ENCODE data around the gene ANO2. TPM values are rescaled to one million over a fixed set of nuclear protein-coding genes. Genes with fewer than 3 reads are reported as not detected.

ANO2 gene
- total and polyA plus RNA-seq, 4 donors, result 0.03 to 0.25 (median 0.15) TPM

DNA sequence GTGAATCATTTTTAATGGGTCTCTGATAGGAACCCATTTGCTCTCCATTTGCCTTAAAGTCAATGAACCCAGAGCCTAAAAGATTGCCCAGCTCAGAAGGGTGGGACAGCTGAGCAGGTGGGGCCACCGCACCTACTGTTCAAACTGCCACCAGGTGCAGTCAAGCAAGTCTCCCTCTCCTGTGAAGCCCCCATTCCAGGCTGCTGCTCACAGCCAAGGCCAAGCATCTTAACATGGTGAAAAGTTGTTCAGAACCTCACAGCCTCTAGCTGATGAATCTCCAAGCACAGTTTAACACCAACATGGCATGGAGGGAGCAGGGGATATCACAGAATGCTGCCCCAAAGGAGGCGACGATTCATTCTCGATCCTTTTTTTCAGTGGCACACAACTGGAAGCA lies 29.5 kb downstream of the ANO2 start:
- no peaks in the 10 kb centered on the region for H3K4me1 ChIP-seq (ENCODE audit: control insufficient read depth in 4 of 4, insufficient read depth in 4 of 4, low read length in 3 of 4)
- H3K27ac ChIP-seq (ENCODE audit: low read depth in 1 of 2, low read length in 2 of 2), result no peak overlapping the region
- H3K9ac ChIP-seq (ENCODE audit: low read depth in 1 of 2, low read length in 2 of 2), result no peak overlapping the region
- H3K36me3 ChIP-seq (ENCODE audit: control insufficient read depth in 4 of 4, insufficient read depth in 3 of 4, low read depth in 1 of 4, low read length in 3 of 4), result no peaks in the 10 kb centered on the region
- H3K4me3 ChIP-seq (ENCODE audit: low read depth in 1 of 3, low read length in 3 of 3), result no peak overlapping the region
- 94% methylated on average over 4 of the region's 4 CpGs for WGBS
- no peaks in the 10 kb centered on the region for H3K9me3 ChIP-seq (ENCODE audit: control insufficient read depth in 4 of 4, low read length in 3 of 4)
- no peak for DNase-seq (ENCODE audit: low spot score)
- TF ChIP-seq ZBTB33 (IDR thresholded peaks at IDR 0.05) (no peak), RXRA (IDR thresholded peaks at IDR 0.05) (no peak)
- TF ChIP-seq, protein P1, sequence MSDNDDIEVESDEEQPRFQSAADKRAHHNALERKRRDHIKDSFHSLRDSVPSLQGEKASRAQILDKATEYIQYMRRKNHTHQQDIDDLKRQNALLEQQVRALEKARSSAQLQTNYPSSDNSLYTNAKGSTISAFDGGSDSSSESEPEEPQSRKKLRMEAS (IDR thresholded peaks at IDR 0.05), result no peak
- H3K27me3 ChIP-seq (ENCODE audit: control insufficient read depth in 4 of 4, insufficient read depth in 4 of 4, low read length in 3 of 4), result peaks cover 0 to 3% (median 0%) of the 10 kb centered on the region in 4 donors

DNA sequence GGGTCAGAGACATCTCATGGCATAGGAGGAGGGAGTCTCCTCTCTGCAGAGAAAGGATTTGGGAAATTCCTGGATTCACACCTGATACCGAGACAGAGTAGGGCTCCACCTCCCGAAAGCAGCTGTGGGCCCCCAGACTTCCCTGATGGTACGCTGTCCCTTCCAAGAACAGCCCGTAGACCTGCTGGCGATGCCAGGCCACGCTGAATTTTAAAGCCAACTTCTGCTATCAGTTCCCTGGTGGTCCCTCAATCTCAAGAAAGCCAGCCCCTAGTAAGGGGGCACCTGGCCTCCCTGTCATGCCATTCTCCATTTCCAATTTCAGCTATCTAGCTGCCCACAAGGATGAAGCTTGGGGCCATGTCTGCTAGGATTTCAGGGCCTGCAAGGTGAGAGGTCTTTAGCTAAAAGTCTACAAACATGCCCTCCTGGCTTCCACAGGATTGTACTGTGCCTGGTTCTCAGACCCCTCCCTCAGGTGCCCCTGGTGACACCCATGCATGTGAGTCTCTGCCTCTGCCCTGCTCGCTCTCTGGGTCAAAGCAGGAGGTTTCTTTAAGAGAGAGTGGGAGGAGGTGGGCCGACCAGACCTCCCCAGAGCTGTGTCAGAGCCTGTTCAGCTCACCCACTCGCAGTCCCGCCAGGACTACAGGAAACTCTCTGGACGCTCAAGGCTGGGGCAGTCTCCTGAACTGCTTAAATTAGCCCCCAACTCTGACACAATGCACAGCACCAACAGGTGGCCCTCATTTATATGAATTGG lies 30.5 kb downstream of the ANO2 start:
- WGBS, result 76% methylated on average over 11 of the region's 11 CpGs
- no peak for DNase-seq (ENCODE audit: low spot score)
- TF ChIP-seq FOXA2 (IDR thresholded peaks at IDR 0.05), result no peak
- no peak for TF ChIP-seq JUND (IDR thresholded peaks at IDR 0.05)

DNA sequence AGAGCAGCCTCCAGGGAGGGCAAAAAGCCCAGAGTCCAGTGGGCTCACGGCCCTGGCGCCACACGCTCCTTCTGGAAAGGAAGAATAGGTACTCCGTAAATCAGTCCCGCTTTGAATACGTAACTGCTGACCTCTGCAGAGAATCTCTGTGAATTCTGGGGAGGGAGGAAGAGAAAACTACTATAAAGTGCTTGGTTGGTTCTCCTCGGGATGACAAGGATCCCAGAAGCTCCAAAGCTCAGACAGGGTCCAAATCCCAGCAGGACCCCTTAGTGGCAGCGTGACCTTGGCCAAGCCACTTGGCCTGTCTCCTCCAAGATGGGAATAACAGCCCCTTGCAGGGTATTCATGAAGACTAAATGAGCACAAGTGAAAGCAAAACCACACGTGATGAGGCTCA lies 31.7 kb downstream of the ANO2 start:
- no peaks in the 10 kb centered on the region for H3K9me3 ChIP-seq (ENCODE audit: control insufficient read depth in 4 of 4, low read length in 3 of 4)
- H3K36me3 ChIP-seq (ENCODE audit: control insufficient read depth in 4 of 4, insufficient read depth in 3 of 4, low read depth in 1 of 4, low read length in 3 of 4), result no peaks in the 10 kb centered on the region
- DNase-seq (ENCODE audit: low spot score), result no peak
- H3K27me3 ChIP-seq (ENCODE audit: control insufficient read depth in 4 of 4, insufficient read depth in 4 of 4, low read length in 3 of 4), result peaks cover 0 to 3% (median 0%) of the 10 kb centered on the region in 4 donors
- no peak overlapping the region for H3K9ac ChIP-seq (ENCODE audit: low read depth in 1 of 2, low read length in 2 of 2)
- no peak overlapping the region for H3K4me3 ChIP-seq (ENCODE audit: low read depth in 1 of 3, low read length in 3 of 3)
- WGBS, result 86% methylated on average over 9 of the region's 9 CpGs
- H3K4me1 ChIP-seq (ENCODE audit: control insufficient read depth in 4 of 4, insufficient read depth in 4 of 4, low read length in 3 of 4), result no peaks in the 10 kb centered on the region
- H3K27ac ChIP-seq (ENCODE audit: low read depth in 1 of 2, low read length in 2 of 2), result no peak overlapping the region
- TF ChIP-seq CTCF (IDR thresholded peaks at IDR 0.05; ENCODE audit: low read depth, low read length, missing input control) (no peak), FOXA1 (IDR thresholded peaks at IDR 0.05) (no peak), ZBTB33 (IDR thresholded peaks at IDR 0.05) (no peak), NR2F2 (IDR thresholded peaks at IDR 0.05) (no peak), RAD21 (IDR thresholded peaks at IDR 0.05) (no peak), EGR1 (IDR thresholded peaks at IDR 0.05; ENCODE audit: low read depth in 2 of 2) (no peak), JUND (IDR thresholded peaks at IDR 0.05) (no peak), HNF4A (conservative IDR thresholded peaks at IDR 0.05) (no peak), GABPA (IDR thresholded peaks at IDR 0.05 in 1 of 2, conservative IDR thresholded peaks at IDR 0.05 in 1 of 2) (no peak), SP1 (IDR thresholded peaks at IDR 0.05) (no peak), YY1 (IDR thresholded peaks at IDR 0.05) (no peak), RXRA (IDR thresholded peaks at IDR 0.05) (no peak)
- TF ChIP-seq, protein P1 (IDR thresholded peaks at IDR 0.05), result no peak
- TF ChIP-seq, protein P2, sequence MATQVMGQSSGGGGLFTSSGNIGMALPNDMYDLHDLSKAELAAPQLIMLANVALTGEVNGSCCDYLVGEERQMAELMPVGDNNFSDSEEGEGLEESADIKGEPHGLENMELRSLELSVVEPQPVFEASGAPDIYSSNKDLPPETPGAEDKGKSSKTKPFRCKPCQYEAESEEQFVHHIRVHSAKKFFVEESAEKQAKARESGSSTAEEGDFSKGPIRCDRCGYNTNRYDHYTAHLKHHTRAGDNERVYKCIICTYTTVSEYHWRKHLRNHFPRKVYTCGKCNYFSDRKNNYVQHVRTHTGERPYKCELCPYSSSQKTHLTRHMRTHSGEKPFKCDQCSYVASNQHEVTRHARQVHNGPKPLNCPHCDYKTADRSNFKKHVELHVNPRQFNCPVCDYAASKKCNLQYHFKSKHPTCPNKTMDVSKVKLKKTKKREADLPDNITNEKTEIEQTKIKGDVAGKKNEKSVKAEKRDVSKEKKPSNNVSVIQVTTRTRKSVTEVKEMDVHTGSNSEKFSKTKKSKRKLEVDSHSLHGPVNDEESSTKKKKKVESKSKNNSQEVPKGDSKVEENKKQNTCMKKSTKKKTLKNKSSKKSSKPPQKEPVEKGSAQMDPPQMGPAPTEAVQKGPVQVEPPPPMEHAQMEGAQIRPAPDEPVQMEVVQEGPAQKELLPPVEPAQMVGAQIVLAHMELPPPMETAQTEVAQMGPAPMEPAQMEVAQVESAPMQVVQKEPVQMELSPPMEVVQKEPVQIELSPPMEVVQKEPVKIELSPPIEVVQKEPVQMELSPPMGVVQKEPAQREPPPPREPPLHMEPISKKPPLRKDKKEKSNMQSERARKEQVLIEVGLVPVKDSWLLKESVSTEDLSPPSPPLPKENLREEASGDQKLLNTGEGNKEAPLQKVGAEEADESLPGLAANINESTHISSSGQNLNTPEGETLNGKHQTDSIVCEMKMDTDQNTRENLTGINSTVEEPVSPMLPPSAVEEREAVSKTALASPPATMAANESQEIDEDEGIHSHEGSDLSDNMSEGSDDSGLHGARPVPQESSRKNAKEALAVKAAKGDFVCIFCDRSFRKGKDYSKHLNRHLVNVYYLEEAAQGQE (IDR thresholded peaks at IDR 0.05), result no peak
- TF ChIP-seq, protein P3, sequence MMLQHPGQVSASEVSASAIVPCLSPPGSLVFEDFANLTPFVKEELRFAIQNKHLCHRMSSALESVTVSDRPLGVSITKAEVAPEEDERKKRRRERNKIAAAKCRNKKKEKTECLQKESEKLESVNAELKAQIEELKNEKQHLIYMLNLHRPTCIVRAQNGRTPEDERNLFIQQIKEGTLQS (IDR thresholded peaks at IDR 0.05), result no peak

More for the DNA sequence above, 30.5 kb downstream of the ANO2 start:
- Histone ChIP-seq H3K27ac (ENCODE audit: low read depth in 1 of 2, low read length in 2 of 2) (no peak overlapping the region), H3K27me3 (ENCODE audit: control insufficient read depth in 4 of 4, insufficient read depth in 4 of 4, low read length in 3 of 4) (peaks cover 0 to 3% (median 0%) of the 10 kb centered on the region in 4 donors), H3K9ac (ENCODE audit: low read depth in 1 of 2, low read length in 2 of 2) (no peak overlapping the region), H3K36me3 (ENCODE audit: control insufficient read depth in 4 of 4, insufficient read depth in 3 of 4, low read depth in 1 of 4, low read length in 3 of 4) (no peaks in the 10 kb centered on the region), H3K9me3 (ENCODE audit: control insufficient read depth in 4 of 4, low read length in 3 of 4) (no peaks in the 10 kb centered on the region), H3K4me3 (ENCODE audit: low read depth in 1 of 3, low read length in 3 of 3) (no peak overlapping the region), H3K4me1 (ENCODE audit: control insufficient read depth in 4 of 4, insufficient read depth in 4 of 4, low read length in 3 of 4) (no peaks in the 10 kb centered on the region)

Measured in liver (tissue), 9 donors.